Measurements from ENCODE around the gene SEMA4D.

DNA sequence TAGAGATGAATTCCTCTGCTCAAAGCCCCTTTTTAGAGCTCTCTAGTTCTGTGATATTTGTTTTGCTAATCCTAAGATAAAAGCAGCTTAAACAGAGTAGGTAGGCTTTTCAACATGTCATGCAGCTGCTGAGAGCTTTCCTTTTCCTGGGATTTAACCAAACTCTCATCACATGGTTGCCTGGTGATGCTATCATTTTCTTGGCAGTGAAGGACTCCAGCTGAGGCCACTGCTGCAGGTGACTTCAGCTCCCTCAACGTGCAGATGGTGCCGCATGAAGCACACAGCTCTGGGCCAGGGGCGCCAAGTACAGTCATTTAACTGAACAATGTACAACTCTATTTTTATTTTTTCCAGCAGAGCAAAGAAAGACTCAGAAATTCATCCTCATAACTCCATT is 137.4 kb downstream of the SEMA4D start:
- TF ChIP-seq, protein P1, sequence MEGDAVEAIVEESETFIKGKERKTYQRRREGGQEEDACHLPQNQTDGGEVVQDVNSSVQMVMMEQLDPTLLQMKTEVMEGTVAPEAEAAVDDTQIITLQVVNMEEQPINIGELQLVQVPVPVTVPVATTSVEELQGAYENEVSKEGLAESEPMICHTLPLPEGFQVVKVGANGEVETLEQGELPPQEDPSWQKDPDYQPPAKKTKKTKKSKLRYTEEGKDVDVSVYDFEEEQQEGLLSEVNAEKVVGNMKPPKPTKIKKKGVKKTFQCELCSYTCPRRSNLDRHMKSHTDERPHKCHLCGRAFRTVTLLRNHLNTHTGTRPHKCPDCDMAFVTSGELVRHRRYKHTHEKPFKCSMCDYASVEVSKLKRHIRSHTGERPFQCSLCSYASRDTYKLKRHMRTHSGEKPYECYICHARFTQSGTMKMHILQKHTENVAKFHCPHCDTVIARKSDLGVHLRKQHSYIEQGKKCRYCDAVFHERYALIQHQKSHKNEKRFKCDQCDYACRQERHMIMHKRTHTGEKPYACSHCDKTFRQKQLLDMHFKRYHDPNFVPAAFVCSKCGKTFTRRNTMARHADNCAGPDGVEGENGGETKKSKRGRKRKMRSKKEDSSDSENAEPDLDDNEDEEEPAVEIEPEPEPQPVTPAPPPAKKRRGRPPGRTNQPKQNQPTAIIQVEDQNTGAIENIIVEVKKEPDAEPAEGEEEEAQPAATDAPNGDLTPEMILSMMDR (IDR thresholded peaks at IDR 0.05; ENCODE audit: poor library complexity, severe bottlenecking): no peak
- TF ChIP-seq RAD21 (conservative IDR thresholded peaks at IDR 0.05): no peak
- no peak for TF ChIP-seq EZH2 (IDR thresholded peaks at IDR 0.05; ENCODE audit: borderline replicate concordance, insufficient read depth, low read length, poor library complexity, severe bottlenecking)
- no peak for TF ChIP-seq TAF1 (IDR thresholded peaks at IDR 0.05; ENCODE audit: low read depth)
